T-helper 1 cell treated with Interleukin-12 subunit alpha and Interleukin-12 subunit beta and Interleukin-4 antibody, amounts not matched to agents 30 ng/mL and 1 ng/mL, for 36 hours (primary cell): ENCODE results near the gene ADGRG7. TPM values are rescaled to one million over a fixed set of nuclear protein-coding genes. Genes with fewer than 3 reads are reported as not detected.

Experiments
- intact Hi-C: fragments of 100-400 bp; cut with micrococcal nuclease; formaldehyde crosslinking; loops from one replicate; pipeline ENCODE4 v1.15.1; 2024
- total RNA-seq: library from RNA; stranded (reverse); gene quantifications from 2 replicates; pipeline ENCODE4 v1.2.3, GENCODE V29; 2022

Gene ADGRG7
- total RNA-seq, 1 donor from 2014 or later = not detected

DNA sequence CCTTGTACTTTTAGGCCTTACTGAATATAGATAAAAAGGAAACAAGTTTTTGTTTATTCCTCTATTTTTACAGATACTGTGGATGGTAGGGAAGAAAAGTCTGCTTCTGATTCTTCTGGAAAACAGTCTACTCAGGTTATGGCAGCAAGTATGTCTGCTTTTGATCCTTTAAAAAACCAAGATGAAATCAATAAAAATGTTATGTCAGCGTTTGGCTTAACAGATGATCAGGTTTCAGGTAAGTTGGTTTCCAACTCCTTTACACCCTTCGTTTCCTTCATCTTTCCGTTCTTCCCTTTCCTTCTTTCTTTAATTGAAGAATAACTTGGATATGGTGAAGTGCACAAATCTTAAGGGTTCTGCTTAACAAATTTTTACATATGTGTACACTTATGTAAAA is 123.0 kb downstream of the ADGRG7 start:
- intact Hi-C loops = loop anchor here (10.0 kb wide), 1 partner anchor 932 kb away; no protein-coding TSS in a partner anchor

DNA sequence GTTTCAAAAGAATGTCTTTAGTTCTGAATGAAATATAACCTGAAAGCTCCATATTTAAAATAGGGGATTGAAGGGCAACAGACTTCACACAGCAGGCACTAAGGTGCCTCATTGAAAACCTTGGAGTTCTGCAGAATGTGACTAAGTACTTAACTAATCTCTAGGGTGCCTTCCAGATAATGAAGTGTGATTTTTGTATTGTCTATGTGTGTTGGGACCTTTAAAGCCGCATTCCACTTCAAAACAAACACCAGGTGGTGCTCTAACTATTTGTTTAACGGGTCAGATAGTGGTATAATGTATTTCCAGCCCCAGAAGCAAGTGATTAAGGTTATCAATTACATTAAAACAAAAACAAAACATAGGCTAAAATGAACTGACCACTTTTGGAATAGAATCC is 127.9 kb downstream of the ADGRG7 start:
- intact Hi-C loops = loop anchor here (1.0 to 10.0 kb wide), 5 partner anchors 59 to 927 kb away; no protein-coding TSS in a partner anchor

GRCh38 chr3:100740207-100740606 is 130.8 kb downstream of the ADGRG7 start:
- intact Hi-C loops = no loop called here

GRCh38 chr3:100743535-100743934 is 134.1 kb downstream of the ADGRG7 start:
- intact Hi-C loops = no loop called here

DNA sequence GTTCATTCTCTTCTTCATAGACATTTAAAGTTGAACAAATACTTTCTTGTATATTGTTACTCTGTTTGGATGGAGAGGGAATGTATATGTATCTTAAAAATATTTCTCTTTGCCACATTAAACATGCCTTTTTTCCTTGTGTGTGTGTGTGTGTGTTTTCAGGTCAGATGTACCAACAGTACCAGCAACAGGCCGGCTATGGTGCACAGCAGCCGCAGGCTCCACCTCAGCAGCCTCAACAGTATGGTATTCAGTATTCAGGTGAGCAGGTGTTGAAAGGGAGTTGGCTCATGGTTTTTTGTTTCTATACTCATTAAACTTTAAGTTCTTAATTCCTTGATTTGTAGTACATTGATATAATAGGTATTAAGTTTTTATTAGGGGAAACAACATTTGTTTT is 135.3 kb downstream of the ADGRG7 start:
- intact Hi-C loops = no loop called here

Other genes starting within 250 kb of the ADGRG7 start
- 45.3 and 45.8 TPM in 2 replicates for gene TOMM70, start 208.5 kb upstream of the ADGRG7 start, total RNA-seq
- gene LNP1, start 208.1 kb upstream of the ADGRG7 start, total RNA-seq = 0.76 and 1.5 TPM in 2 replicates
- gene TMEM45A, start 117.0 kb upstream of the ADGRG7 start, total RNA-seq = 0.10 and 0.22 TPM in 2 replicates
- 71.6 and 71.9 TPM in 2 replicates for gene TFG, start 99.9 kb downstream of the ADGRG7 start, total RNA-seq